Endothelial cell of hepatic sinusoid (primary cell): ENCODE data around the gene GPR171.

Experiments
- in situ Hi-C: cut with HindIII; loops from 2 replicates; pipeline ENCODE4 v1.10.0; 2017; ENCODE audit warnings: low sequenced_read_pairs

GPR171 gene

GRCh38 chr3:151216641-151217607, 13.9 kb upstream of the GPR171 start:
- in situ Hi-C loops, result no loop called here

GRCh38 chr3:151214459-151214858, 11.4 kb upstream of the GPR171 start:
- in situ Hi-C loops, result no loop called here

- in situ Hi-C loops, result no loop called here
Measured at GRCh38 chr3:151213881-151214280, 10.9 kb upstream of the GPR171 start.

GRCh38 chr3:151213151-151213550, 10.1 kb upstream of the GPR171 start:
- in situ Hi-C loops, result no loop called here

- in situ Hi-C loops, result no loop called here
Measured at GRCh38 chr3:151210676-151211381, 7.8 kb upstream of the GPR171 start.

- in situ Hi-C loops, result no loop called here
Measured at GRCh38 chr3:151209654-151210053, 6.6 kb upstream of the GPR171 start.

- in situ Hi-C loops, result no loop called here
Measured at GRCh38 chr3:151206201-151206600, 3.2 kb upstream of the GPR171 start.

- in situ Hi-C loops, result no loop called here
Measured at GRCh38 chr3:151205482-151205881, 2.5 kb upstream of the GPR171 start.

GRCh38 chr3:151204530-151205402, 1.8 kb upstream of the GPR171 start:
- in situ Hi-C loops, result no loop called here

GRCh38 chr3:151201051-151201730, 1.8 kb downstream of the GPR171 start:
- in situ Hi-C loops, result no loop called here

GRCh38 chr3:151200586-151200985, 2.4 kb downstream of the GPR171 start:
- in situ Hi-C loops, result no loop called here

- in situ Hi-C loops, result no loop called here
Measured at GRCh38 chr3:151199554-151200438, 3.2 kb downstream of the GPR171 start.

GRCh38 chr3:151198849-151199248, 4.2 kb downstream of the GPR171 start:
- in situ Hi-C loops, result no loop called here

GRCh38 chr3:151197981-151198767, 4.8 kb downstream of the GPR171 start:
- in situ Hi-C loops, result no loop called here

GRCh38 chr3:151197228-151197627, 5.8 kb downstream of the GPR171 start:
- in situ Hi-C loops, result no loop called here

- in situ Hi-C loops, result no loop called here
Measured at GRCh38 chr3:151196434-151196833, 6.6 kb downstream of the GPR171 start.

- in situ Hi-C loops, result no loop called here
Measured at GRCh38 chr3:151195826-151196225, 7.2 kb downstream of the GPR171 start.

- in situ Hi-C loops, result no loop called here
Measured at GRCh38 chr3:151192545-151192944, 10.5 kb downstream of the GPR171 start.

- in situ Hi-C loops, result no loop called here
Measured at GRCh38 chr3:151191095-151191494, 11.9 kb downstream of the GPR171 start.
